Panc1 (cell line): ENCODE measurements around the gene VASN.
A peak's percentile ranks its signal among the peaks of the same experiment; 100 is the strongest.

ENCODE experiments used
- POLR2AphosphoS5 ChIP-seq: IDR thresholded peaks from 2 replicates; pipeline ENCODE4 v1.6.1; 2012; ENCODE audit warnings: mild to moderate bottlenecking, low read depth, low read length, moderate library complexity
- TCF7L2 ChIP-seq: IDR thresholded peaks from 2 replicates; pipeline ENCODE4 v1.6.1; 2011; ENCODE audit warnings: mild to moderate bottlenecking, low read depth, low read length, inconsistent platforms
- TF ChIP-seq, protein P1 (sequence below): fragments of 450-650 bp; IDR thresholded peaks from 2 replicates; pipeline ENCODE4 v1.5.1; 2017; ENCODE audit warnings: mild to moderate bottlenecking
- TF ChIP-seq, protein P2 (sequence below), 2 experiments: IDR thresholded peaks; 2 replicates each; pipeline ENCODE4 v1.6.1; 2011 to 2012; ENCODE audit warnings: low read depth in 2 of 2, control low read depth in 1 of 2, low read length in 1 of 2, mild to moderate bottlenecking in 1 of 2, moderate library complexity in 1 of 2; ENCODE audit not compliant: insufficient read depth in 1 of 2

GRCh38 chr16:4402439-4403132 lies 30.9 kb downstream of the VASN start:
- TF ChIP-seq TCF7L2 (no peak), POLR2AphosphoS5 (no peak)
- TF ChIP-seq, protein P1, sequence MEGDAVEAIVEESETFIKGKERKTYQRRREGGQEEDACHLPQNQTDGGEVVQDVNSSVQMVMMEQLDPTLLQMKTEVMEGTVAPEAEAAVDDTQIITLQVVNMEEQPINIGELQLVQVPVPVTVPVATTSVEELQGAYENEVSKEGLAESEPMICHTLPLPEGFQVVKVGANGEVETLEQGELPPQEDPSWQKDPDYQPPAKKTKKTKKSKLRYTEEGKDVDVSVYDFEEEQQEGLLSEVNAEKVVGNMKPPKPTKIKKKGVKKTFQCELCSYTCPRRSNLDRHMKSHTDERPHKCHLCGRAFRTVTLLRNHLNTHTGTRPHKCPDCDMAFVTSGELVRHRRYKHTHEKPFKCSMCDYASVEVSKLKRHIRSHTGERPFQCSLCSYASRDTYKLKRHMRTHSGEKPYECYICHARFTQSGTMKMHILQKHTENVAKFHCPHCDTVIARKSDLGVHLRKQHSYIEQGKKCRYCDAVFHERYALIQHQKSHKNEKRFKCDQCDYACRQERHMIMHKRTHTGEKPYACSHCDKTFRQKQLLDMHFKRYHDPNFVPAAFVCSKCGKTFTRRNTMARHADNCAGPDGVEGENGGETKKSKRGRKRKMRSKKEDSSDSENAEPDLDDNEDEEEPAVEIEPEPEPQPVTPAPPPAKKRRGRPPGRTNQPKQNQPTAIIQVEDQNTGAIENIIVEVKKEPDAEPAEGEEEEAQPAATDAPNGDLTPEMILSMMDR = peak; percentile 97
- TF ChIP-seq, protein P2, sequence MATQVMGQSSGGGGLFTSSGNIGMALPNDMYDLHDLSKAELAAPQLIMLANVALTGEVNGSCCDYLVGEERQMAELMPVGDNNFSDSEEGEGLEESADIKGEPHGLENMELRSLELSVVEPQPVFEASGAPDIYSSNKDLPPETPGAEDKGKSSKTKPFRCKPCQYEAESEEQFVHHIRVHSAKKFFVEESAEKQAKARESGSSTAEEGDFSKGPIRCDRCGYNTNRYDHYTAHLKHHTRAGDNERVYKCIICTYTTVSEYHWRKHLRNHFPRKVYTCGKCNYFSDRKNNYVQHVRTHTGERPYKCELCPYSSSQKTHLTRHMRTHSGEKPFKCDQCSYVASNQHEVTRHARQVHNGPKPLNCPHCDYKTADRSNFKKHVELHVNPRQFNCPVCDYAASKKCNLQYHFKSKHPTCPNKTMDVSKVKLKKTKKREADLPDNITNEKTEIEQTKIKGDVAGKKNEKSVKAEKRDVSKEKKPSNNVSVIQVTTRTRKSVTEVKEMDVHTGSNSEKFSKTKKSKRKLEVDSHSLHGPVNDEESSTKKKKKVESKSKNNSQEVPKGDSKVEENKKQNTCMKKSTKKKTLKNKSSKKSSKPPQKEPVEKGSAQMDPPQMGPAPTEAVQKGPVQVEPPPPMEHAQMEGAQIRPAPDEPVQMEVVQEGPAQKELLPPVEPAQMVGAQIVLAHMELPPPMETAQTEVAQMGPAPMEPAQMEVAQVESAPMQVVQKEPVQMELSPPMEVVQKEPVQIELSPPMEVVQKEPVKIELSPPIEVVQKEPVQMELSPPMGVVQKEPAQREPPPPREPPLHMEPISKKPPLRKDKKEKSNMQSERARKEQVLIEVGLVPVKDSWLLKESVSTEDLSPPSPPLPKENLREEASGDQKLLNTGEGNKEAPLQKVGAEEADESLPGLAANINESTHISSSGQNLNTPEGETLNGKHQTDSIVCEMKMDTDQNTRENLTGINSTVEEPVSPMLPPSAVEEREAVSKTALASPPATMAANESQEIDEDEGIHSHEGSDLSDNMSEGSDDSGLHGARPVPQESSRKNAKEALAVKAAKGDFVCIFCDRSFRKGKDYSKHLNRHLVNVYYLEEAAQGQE (IDR thresholded peaks at IDR 0.05; ENCODE audit: insufficient read depth in 1 of 2, low read depth in 2 of 2, low read length in 1 of 2) = no peak
